Measurements from ENCODE around the gene PRKN.

The PRKN gene

GRCh38 chr6:161743509-161744178 is 983.9 kb downstream of the PRKN start:
- no peak for DNase-seq

GRCh38 chr6:161740486-161740885 is 987.1 kb downstream of the PRKN start:
- no peak for DNase-seq

GRCh38 chr6:161736781-161737292 is 990.7 kb downstream of the PRKN start:
- no peak for DNase-seq

- no peak for DNase-seq
Measured at GRCh38 chr6:161736326-161736725, 991.2 kb downstream of the PRKN start.

- DNase-seq: no peak
Measured at GRCh38 chr6:161732594-161732993, 995.0 kb downstream of the PRKN start.

- DNase-seq: no peak
Measured at GRCh38 chr6:161727083-161727833, 1000.3 kb downstream of the PRKN start.

- no peak for DNase-seq
Measured at GRCh38 chr6:161722394-161722793, 1005.2 kb downstream of the PRKN start.

- DNase-seq: no peak
Measured at GRCh38 chr6:161721511-161721910, 1006.1 kb downstream of the PRKN start.

- DNase-seq: no peak
Measured at GRCh38 chr6:161716176-161716575, 1011.4 kb downstream of the PRKN start.

GRCh38 chr6:161711938-161712337 is 1015.6 kb downstream of the PRKN start:
- no peak for DNase-seq

GRCh38 chr6:161711515-161711914 is 1016.1 kb downstream of the PRKN start:
- no peak for DNase-seq

GRCh38 chr6:161710698-161711097 is 1016.9 kb downstream of the PRKN start:
- no peak for DNase-seq

GRCh38 chr6:161701056-161701455 is 1026.5 kb downstream of the PRKN start:
- no peak for DNase-seq

GRCh38 chr6:161696801-161697200 is 1030.8 kb downstream of the PRKN start:
- DNase-seq: no peak

GRCh38 chr6:161694995-161695394 is 1032.6 kb downstream of the PRKN start:
- no peak for DNase-seq

- no peak for DNase-seq
Measured at GRCh38 chr6:161686655-161687054, 1040.9 kb downstream of the PRKN start.

- DNase-seq: no peak
Measured at GRCh38 chr6:161684731-161685475, 1042.7 kb downstream of the PRKN start.

GRCh38 chr6:161683400-161683799 is 1044.2 kb downstream of the PRKN start:
- DNase-seq: no peak

- no peak for DNase-seq
Measured at GRCh38 chr6:161682982-161683381, 1044.6 kb downstream of the PRKN start.

GRCh38 chr6:161679980-161680538 is 1047.5 kb downstream of the PRKN start:
- no peak for DNase-seq

GRCh38 chr6:161677188-161677587 is 1050.4 kb downstream of the PRKN start:
- no peak for DNase-seq

- no peak for DNase-seq
Measured at GRCh38 chr6:161676586-161676985, 1051.0 kb downstream of the PRKN start.

Data from NCI-H1436 (cell line).